WERI-Rb-1 (cell line): Measurements from ENCODE around the gene MUL1.

Experiments used
- DNase-seq: peaks from one replicate; pipeline ENCODE4 v3.0.0-alpha.2; 2020
- H3K27ac ChIP-seq: fragments of 250-450 bp; sonication (Bioruptor Pico); 2 replicates; pipeline ENCODE4 v1.5.1; 2020; ENCODE audit warnings: mild to moderate bottlenecking, moderate library complexity
- H3K27me3 ChIP-seq: fragments of 250-450 bp; sonication (Bioruptor Pico); 2 replicates; pipeline ENCODE4 v1.5.1; 2021; ENCODE audit warnings: mild to moderate bottlenecking, low read depth, moderate library complexity; ENCODE audit not compliant: insufficient read depth, severe bottlenecking
- H3K36me3 ChIP-seq: fragments of 250-450 bp; sonication (Bioruptor Pico); 2 replicates; pipeline ENCODE4 v1.5.1; 2020; ENCODE audit warnings: mild to moderate bottlenecking, moderate library complexity
- H3K4me3 ChIP-seq: 2 replicates; pipeline ENCODE4 v1.5.1; 2011; ENCODE audit warnings: low read depth, mild to moderate bottlenecking, control low read depth, low read length
- H3K9me3 ChIP-seq: fragments of 250-450 bp; sonication (Bioruptor Pico); 2 replicates; pipeline ENCODE4 v1.5.1; 2021; ENCODE audit warnings: mild to moderate bottlenecking, moderate library complexity; ENCODE audit not compliant: severe bottlenecking
- TF ChIP-seq, protein P1 (sequence below): IDR thresholded peaks from 2 replicates; pipeline ENCODE4 v1.5.1; 2011; ENCODE audit warnings: low read depth, mild to moderate bottlenecking, control low read depth, inconsistent platforms, low read length

The MUL1 gene

DNA sequence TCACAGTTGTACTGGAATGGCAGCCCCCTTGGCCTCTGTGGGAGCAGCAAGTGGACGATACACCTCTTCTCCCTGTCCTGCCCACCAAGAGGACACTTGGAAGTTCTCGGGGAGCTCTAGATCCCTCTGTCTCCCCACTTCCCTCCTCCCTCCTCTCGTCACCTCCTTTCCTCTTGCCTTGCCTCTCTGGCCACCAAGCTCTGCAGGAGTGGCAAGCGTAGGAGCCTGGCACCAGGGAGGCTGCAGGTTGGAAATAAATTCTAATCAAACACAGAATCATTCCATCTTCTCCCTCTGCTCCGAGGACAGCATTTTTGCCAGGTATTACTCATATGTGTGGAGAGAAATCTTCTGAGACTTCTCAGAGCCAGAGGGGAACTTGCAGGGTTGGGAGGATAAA is 42.8 kb downstream of the MUL1 start:
- Histone ChIP-seq H3K4me3 (no peak overlapping the region), H3K27me3 (peaks cover 16% of the 10 kb centered on the region), H3K36me3 (no peaks in the 10 kb centered on the region), H3K9me3 (no peaks in the 10 kb centered on the region), H3K27ac (no peak overlapping the region)
- TF ChIP-seq, protein P1, sequence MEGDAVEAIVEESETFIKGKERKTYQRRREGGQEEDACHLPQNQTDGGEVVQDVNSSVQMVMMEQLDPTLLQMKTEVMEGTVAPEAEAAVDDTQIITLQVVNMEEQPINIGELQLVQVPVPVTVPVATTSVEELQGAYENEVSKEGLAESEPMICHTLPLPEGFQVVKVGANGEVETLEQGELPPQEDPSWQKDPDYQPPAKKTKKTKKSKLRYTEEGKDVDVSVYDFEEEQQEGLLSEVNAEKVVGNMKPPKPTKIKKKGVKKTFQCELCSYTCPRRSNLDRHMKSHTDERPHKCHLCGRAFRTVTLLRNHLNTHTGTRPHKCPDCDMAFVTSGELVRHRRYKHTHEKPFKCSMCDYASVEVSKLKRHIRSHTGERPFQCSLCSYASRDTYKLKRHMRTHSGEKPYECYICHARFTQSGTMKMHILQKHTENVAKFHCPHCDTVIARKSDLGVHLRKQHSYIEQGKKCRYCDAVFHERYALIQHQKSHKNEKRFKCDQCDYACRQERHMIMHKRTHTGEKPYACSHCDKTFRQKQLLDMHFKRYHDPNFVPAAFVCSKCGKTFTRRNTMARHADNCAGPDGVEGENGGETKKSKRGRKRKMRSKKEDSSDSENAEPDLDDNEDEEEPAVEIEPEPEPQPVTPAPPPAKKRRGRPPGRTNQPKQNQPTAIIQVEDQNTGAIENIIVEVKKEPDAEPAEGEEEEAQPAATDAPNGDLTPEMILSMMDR = no peak
- no peak for DNase-seq

DNA sequence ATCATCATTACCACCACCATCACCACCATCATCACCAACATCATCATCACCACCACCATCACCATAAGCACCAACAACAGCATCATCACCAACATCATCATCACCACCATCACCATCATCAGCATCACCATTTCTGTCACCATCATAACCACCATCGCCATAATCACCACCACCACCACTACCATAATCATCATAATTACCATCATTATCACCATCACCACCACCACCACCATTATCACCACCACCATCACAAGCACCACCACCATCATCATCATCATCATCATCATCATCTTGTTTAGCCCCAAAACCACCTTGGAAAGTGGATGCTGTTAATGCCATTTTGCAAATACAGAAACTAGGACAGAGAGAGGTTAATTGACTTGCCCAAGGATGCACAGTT is 44.4 kb downstream of the MUL1 start:
- Histone ChIP-seq H3K4me3 (no peak overlapping the region), H3K36me3 (no peaks in the 10 kb centered on the region), H3K27me3 (peaks cover 19% of the 10 kb centered on the region), H3K9me3 (no peaks in the 10 kb centered on the region), H3K27ac (no peak overlapping the region)
- TF ChIP-seq, protein P1 = no peak
- DNase-seq = no peak

DNA sequence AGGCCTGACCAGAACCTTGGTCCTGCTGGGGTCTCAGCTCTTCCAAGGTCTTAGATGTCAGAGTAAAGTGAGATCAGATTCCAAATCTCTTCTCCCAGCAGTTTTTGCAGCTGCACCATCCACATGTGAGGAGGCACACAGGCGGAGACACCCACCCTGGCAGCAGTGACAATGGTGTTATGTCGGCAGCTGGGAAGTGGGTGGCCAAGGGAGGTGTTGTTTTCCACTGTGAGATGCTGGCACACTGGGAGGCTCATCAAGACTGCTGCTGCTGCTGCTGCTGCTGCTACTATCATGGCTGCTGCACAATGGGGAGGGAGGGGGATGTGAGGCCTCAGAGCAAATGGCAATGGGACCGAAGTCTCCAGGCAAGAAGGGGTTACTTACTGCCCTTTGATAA is 45.6 kb downstream of the MUL1 start:
- Histone ChIP-seq H3K27me3 (peaks cover 19% of the 10 kb centered on the region), H3K9me3 (no peaks in the 10 kb centered on the region), H3K4me3 (no peak overlapping the region), H3K27ac (no peak overlapping the region), H3K36me3 (no peaks in the 10 kb centered on the region)
- TF ChIP-seq, protein P1 = no peak
- DNase-seq = no peak

DNA sequence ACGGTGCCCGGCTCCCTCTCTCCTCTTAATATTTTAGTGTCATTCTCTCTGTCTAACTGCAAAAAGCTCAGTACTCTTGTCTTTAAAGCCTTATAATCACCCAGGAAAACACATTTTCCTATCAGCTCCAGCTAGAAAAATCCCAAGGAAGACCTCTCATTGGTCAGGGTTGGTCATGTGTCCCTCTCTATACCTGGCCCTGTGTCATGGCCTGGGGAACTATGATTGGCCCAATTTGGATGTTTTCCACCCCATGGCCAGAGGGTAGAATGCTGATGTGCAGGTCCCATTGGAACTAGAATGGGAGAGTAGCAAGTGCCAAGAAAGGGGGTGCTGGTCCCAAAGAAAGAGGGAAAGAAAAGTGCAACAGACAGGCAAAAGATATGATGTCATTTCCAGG is 49.2 kb downstream of the MUL1 start:
- H3K9me3 ChIP-seq = no peaks in the 10 kb centered on the region
- no peaks in the 10 kb centered on the region for H3K36me3 ChIP-seq
- H3K27ac ChIP-seq = no peak overlapping the region
- no peak for DNase-seq
- H3K27me3 ChIP-seq = peaks cover 13% of the 10 kb centered on the region
- H3K4me3 ChIP-seq = no peak overlapping the region
- TF ChIP-seq, protein P1 = no peak

DNA sequence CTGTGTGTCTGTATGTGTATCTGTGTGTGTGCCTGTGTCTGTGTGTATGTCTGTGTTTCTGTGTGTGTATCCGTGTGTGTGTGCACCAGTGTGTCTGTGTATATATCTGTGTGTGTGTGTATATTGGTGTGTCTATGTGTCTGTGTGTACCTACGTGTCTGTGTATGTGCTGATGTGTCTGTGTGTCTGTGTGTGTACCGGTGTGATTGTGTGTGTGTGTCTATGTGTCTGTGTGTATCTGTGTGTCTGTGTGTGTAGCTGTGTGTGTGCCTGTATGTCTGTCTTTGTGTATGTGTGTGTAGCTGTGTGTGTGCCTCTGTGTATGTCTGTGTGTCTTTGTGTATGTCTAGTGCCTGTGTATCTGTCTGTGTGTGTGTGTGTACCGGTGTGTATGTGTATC is 53.9 kb downstream of the MUL1 start:
- no peak overlapping the region for H3K4me3 ChIP-seq
- H3K27ac ChIP-seq = no peak overlapping the region
- no peak for DNase-seq
- H3K27me3 ChIP-seq = peaks cover 6% of the 10 kb centered on the region
- TF ChIP-seq, protein P1 = no peak
- no peaks in the 10 kb centered on the region for H3K36me3 ChIP-seq
- no peaks in the 10 kb centered on the region for H3K9me3 ChIP-seq

DNA sequence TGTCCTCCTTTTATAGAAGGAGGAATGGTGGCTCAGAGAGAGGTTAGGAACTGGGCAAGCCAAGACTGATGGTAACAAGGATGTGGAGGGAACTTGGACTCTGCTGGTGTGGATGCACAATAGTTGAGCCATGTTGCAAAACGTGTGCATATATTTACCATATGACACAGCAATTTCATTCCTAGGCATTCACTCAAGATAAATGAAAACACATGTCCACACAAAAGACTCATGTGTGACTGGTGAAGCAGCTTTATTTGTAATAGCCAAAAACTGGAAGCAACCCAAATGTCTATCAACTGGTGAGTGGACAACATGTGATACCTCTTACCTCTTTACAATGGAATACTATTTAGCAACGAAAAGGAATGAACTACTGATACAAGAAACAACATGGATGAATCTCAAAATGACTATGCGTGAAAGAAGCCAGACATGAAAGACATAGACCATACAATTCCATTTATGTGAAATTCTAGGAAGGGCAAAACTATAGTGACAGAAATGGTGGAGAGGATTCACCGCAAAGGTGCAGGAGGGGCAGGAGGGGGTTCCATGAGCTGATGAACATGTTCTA is 58.1 kb downstream of the MUL1 start:
- H3K9me3 ChIP-seq = no peaks in the 10 kb centered on the region
- H3K27ac ChIP-seq = no peak overlapping the region
- no peak for DNase-seq
- peaks cover 3% of the 10 kb centered on the region for H3K27me3 ChIP-seq
- H3K36me3 ChIP-seq = no peaks in the 10 kb centered on the region
- TF ChIP-seq, protein P1 = no peak
- no peak overlapping the region for H3K4me3 ChIP-seq
